ENCODE data around the gene FA2H. TPM values are rescaled to one million over a fixed set of nuclear protein-coding genes. Genes with fewer than 3 reads are reported as not detected.
"Not testable (repeated sequence)": the region's sequence is repeated elsewhere in the genome, so short reads cannot be mapped to it uniquely, and the experiment has no call there.

The FA2H gene
- total RNA-seq, 1 donor from 2014 or later = 11.5 TPM

DNA sequence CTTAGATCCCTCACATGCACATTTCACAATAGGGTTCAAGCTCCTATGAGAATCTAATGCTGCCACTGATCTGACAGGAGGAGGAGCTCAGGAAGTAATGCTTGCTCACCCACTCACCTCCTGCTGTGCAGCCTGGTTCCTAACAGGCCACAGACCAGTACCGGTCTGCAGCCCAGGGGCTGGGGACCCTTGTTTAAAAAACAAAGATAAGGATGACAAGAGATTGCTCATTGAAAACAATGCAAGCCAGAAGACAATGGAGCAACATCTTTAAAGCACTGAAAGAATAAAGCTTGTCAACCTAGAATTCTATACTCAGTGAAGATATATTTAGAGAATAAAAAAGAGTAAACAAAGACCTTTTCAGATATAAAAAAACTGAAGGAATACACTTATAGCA, 22.8 kb upstream of the FA2H start:
- no peak overlapping the region for H3K4me3 ChIP-seq (ENCODE audit: low read depth, low read length)
- TF ChIP-seq, protein P1, sequence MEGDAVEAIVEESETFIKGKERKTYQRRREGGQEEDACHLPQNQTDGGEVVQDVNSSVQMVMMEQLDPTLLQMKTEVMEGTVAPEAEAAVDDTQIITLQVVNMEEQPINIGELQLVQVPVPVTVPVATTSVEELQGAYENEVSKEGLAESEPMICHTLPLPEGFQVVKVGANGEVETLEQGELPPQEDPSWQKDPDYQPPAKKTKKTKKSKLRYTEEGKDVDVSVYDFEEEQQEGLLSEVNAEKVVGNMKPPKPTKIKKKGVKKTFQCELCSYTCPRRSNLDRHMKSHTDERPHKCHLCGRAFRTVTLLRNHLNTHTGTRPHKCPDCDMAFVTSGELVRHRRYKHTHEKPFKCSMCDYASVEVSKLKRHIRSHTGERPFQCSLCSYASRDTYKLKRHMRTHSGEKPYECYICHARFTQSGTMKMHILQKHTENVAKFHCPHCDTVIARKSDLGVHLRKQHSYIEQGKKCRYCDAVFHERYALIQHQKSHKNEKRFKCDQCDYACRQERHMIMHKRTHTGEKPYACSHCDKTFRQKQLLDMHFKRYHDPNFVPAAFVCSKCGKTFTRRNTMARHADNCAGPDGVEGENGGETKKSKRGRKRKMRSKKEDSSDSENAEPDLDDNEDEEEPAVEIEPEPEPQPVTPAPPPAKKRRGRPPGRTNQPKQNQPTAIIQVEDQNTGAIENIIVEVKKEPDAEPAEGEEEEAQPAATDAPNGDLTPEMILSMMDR (conservative IDR thresholded peaks at IDR 0.05; ENCODE audit: low read depth, low read length) = no peak

DNA sequence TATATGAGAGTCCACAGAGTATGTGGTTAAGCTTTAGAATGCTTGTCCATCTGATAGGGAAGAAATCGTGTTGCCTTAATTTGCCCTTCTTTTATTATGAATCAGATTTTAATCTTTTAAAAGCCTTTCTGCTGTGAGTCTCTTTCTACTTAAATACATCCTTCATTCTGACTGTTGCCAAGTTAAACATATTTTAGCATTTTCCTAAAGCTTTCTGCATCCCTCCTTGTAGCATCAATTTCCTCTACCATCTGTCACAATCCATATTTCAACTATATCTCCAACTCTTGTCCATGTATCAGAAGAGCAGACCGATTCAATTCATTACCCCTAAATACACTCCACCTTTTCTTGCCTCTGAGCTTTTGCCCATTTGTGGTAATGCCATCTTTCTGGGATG, 20.5 kb upstream of the FA2H start:
- DNase-seq (ENCODE audit: low read depth) = no peak
- no peak overlapping the region for H3K4me3 ChIP-seq (ENCODE audit: low read depth, low read length)
- TF ChIP-seq, protein P1 (conservative IDR thresholded peaks at IDR 0.05; ENCODE audit: low read depth, low read length) = no peak

More for the DNA sequence above, 22.8 kb upstream of the FA2H start:
- no peak for DNase-seq (ENCODE audit: low read depth)

DNA sequence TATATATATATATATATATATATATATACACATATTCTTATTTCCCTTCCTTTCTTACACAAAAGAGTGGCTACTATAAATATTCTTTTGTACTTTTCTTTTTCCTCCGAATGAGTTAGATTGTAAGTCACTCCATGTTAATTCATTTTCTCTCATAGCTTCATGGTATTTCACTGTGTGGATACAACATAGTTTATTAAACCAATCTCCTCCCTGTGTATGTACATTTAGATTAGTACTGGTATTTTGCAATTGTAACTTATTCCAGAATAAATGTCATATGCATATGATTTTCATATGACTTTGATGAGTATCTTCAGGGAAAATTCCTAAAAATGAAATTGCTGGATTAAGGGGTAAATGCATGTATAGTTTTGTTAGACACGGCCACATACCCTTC, 20.0 kb upstream of the FA2H start:
- DNase-seq (ENCODE audit: low read depth) = no peak

DNA sequence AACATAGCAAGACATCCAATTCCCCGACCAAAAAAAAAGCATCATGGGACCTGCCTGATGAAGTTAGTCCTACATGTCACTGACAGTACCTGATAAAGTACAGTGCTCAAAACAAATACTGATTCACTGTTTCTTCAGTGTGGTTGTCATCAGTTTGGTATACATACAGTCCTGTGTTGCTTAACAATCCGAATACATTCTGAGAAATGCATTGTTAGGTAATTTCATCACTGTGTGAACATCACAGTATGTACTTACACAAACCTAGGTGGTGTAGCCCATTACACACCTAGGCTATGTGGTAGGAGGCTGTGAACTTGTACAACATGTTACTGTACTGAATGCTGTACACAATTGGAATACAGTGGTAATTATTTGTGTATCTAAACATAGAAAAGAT, 19.0 kb upstream of the FA2H start:
- DNase-seq (ENCODE audit: low read depth) = no peak
- TF ChIP-seq, protein P1 (conservative IDR thresholded peaks at IDR 0.05; ENCODE audit: low read depth, low read length) = no peak
- H3K4me3 ChIP-seq (ENCODE audit: low read depth, low read length) = no peak overlapping the region

More for the DNA sequence above, 20.0 kb upstream of the FA2H start:
- H3K4me3 ChIP-seq (ENCODE audit: low read depth, low read length) = no peak overlapping the region
- TF ChIP-seq, protein P1 (conservative IDR thresholded peaks at IDR 0.05; ENCODE audit: low read depth, low read length) = no peak

DNA sequence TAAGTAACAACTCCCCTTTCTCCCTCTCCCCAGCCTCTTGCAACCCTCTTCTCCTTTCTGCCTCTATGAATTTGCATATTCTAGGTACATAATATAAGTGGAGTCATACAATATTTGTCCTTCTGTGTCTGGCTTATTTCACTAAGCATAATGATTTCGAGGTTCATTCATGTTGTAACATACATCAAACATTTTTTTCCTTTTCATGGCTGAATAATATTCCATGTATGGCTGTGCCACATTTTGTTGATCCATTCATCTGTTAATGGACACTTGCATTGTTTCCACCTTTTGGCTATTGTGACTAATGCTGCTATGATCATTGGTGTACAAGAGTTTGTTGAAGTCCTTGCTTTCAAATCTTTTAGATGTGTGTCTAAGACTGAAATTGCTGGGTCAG, 17.6 kb upstream of the FA2H start:
- TF ChIP-seq, protein P1 (conservative IDR thresholded peaks at IDR 0.05; ENCODE audit: low read depth, low read length) = no peak
- no peak overlapping the region for H3K4me3 ChIP-seq (ENCODE audit: low read depth, low read length)
- no peak for DNase-seq (ENCODE audit: low read depth)

DNA sequence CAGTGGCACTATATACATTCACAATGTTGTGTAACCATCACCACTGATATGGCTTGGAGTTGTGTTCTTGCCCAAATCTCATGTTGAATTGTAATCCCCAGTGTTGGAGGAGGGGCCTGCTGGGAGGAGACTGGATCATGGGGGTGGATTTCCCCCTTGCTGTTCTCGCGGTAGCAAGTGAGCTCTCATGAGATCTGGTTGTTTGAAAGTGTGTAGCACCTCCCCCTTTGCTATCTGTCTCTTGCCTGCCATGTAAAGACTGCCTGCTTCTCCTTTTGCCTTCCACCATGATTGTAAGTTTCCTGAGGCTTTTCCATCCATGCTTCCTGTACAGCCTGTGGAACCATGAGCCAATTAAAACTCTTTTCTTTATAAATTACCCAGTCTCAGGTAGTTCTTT, 17.1 kb upstream of the FA2H start:
- DNase-seq (ENCODE audit: low read depth) = not testable (repeated sequence)

DNA sequence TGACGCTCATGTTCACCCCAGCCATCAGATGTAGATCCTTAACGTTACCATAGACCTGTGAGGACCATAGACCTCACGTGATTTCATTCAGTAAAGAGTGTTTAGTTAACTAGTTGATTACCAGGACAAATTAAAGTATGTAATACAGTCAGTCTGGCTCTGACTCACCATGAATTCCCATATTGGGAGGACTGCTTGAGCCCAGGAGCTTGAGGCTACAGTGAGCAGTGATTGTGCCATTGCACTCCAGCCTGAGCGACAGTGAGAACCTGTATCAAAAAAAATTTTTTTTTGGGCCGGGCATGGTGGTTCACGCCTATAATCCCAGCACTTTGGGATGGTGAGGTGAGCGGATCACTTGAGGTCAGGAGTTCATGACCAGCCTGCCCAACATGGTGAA, 13.5 kb upstream of the FA2H start:
- H3K4me3 ChIP-seq (ENCODE audit: low read depth, low read length) = no peak overlapping the region
- TF ChIP-seq, protein P1 (conservative IDR thresholded peaks at IDR 0.05; ENCODE audit: low read depth, low read length) = no peak
- no peak for DNase-seq (ENCODE audit: low read depth)

More for the DNA sequence above, 17.1 kb upstream of the FA2H start:
- H3K4me3 ChIP-seq (ENCODE audit: low read depth, low read length) = not testable (repeated sequence)

DNA sequence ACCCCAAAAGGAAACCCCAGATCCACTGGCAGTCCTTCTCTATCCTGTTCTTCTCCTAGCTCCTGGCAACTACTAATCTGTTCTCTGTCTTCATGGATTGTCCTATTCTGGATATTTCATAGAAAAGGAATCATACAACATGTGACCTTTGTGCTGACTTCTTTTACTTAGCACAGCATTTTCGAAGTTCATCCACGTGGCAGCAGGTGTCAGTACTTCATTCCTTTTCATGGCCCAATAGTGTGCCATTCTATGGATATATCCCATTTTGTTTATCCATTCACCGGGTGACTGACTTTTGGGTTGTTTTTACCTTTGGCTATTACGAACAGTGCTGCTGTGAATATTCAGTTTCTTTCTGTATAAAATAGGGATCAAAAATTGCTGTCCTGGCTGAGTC, 10.4 kb upstream of the FA2H start:
- H3K4me3 ChIP-seq (ENCODE audit: low read depth, low read length) = no peak overlapping the region
- TF ChIP-seq, protein P1 (conservative IDR thresholded peaks at IDR 0.05; ENCODE audit: low read depth, low read length) = no peak
- no peak for DNase-seq (ENCODE audit: low read depth)
